HEK293T (cell line): ENCODE results near the gene NDUFV1.
"Not testable (repeated sequence)": the region's sequence is repeated elsewhere in the genome, so short reads cannot be mapped to it uniquely, and the experiment has no call there.

Source experiments
- ARNT ChIP-seq: fragments of 450-650 bp; IDR thresholded peaks from 2 replicates; pipeline ENCODE4 v1.6.1; 2017; ENCODE audit warnings: mild to moderate bottlenecking
- BHLHE40 ChIP-seq: fragments of 450-650 bp; IDR thresholded peaks from 2 replicates; pipeline ENCODE4 v1.6.1; 2016; ENCODE audit warnings: mild to moderate bottlenecking, moderate library complexity, borderline replicate concordance
- CTBP1 ChIP-seq: fragments of 450-650 bp; IDR thresholded peaks from 2 replicates; pipeline ENCODE4 v1.6.1; 2016; ENCODE audit warnings: borderline replicate concordance
- ELF4 ChIP-seq: fragments of 450-650 bp; IDR thresholded peaks from 2 replicates; pipeline ENCODE4 v1.6.1; 2017; ENCODE audit warnings: antibody characterized with exemption
- FOXK2 ChIP-seq: fragments of 450-650 bp; IDR thresholded peaks from 2 replicates; pipeline ENCODE4 v1.6.1; 2016; ENCODE audit warnings: mild to moderate bottlenecking
- FOXM1 ChIP-seq: fragments of 450-650 bp; IDR thresholded peaks from 2 replicates; pipeline ENCODE4 v1.6.1; 2017; ENCODE audit warnings: mild to moderate bottlenecking, borderline replicate concordance
- HDGF ChIP-seq: fragments of 450-650 bp; IDR thresholded peaks from 2 replicates; pipeline ENCODE4 v1.6.1; 2017; ENCODE audit warnings: antibody characterized with exemption, borderline replicate concordance
- L3MBTL2 ChIP-seq: fragments of 450-650 bp; conservative IDR thresholded peaks from 2 replicates; pipeline ENCODE4 v1.6.1; 2016; ENCODE audit warnings: mild to moderate bottlenecking
- LEF1 ChIP-seq: fragments of 450-650 bp; IDR thresholded peaks from 2 replicates; pipeline ENCODE4 v1.6.1; 2017; ENCODE audit warnings: mild to moderate bottlenecking, borderline replicate concordance
- NFRKB ChIP-seq: fragments of 450-650 bp; IDR thresholded peaks from 2 replicates; pipeline ENCODE4 v1.6.1; 2016; ENCODE audit warnings: mild to moderate bottlenecking, moderate library complexity
- PKNOX1 ChIP-seq: fragments of 450-650 bp; IDR thresholded peaks from 2 replicates; pipeline ENCODE4 v1.6.1; 2016
- SP1 ChIP-seq: fragments of 450-650 bp; IDR thresholded peaks from 2 replicates; pipeline ENCODE4 v1.6.1; 2017
- SUZ12 ChIP-seq: fragments of 450-650 bp; IDR thresholded peaks from 2 replicates; pipeline ENCODE4 v1.6.1; 2016; ENCODE audit warnings: mild to moderate bottlenecking
- TARDBP ChIP-seq: fragments of 450-650 bp; IDR thresholded peaks from 2 replicates; pipeline ENCODE4 v1.6.1; 2016

- TF ChIP-seq SP1, HDGF, FOXM1, CTBP1, PKNOX1, FOXK2, SUZ12, BHLHE40, LEF1, NFRKB, ELF4, TARDBP, L3MBTL2, ARNT: not testable (repeated sequence)
These were observed 19.5 kb downstream of the NDUFV1 start for GRCh38 chr11:67626131-67626833.
